ENCODE data around the gene TDRD7.

DNA sequence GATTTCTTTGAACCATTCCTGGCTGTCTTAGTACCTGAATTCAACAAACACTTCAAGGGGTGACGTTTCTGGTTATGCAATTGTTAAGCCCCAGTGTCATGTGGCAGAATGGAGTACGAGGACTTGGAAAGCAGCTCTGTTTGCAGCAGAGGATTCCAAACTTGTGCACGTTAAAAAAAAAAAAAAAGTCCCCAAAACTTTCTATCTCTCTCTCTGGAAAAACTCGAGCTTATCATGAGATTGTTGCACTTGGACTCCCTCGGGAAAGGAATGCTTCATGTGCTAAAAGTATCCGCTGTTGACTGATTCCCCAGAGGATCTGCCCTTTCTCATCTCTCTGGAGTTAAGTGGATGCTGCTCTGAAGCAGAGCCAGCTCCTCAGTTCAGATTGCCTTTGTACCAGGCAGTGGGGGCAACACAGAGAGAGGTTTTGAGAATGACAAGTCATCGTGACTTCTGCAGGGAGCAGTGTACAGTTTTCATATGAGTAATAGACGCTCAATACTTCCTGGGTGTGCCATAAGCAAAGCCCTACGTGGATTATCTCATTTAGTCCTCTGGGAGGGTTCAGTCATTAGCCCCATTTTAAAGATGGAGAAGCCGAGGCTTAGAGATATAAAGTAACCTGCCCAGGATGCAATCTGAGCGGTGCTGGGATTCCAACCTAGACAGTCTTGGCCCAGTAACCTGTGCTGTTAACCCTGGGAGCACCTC, 117.6 kb downstream of the TDRD7 start:
- no peak for TF ChIP-seq MAZ (IDR thresholded peaks at IDR 0.05; ENCODE audit: borderline replicate concordance, low read depth, low read length)
- no peak for TF ChIP-seq JUNB (IDR thresholded peaks at IDR 0.05)
- no peak for TF ChIP-seq POLR2A (IDR thresholded peaks at IDR 0.05; ENCODE audit: low read length)
- TF ChIP-seq EP300 (IDR thresholded peaks at IDR 0.05), result no peak
- TF ChIP-seq BHLHE40 (IDR thresholded peaks at IDR 0.05; ENCODE audit: low read depth, low read length), result no peak
- TF ChIP-seq, protein P1, sequence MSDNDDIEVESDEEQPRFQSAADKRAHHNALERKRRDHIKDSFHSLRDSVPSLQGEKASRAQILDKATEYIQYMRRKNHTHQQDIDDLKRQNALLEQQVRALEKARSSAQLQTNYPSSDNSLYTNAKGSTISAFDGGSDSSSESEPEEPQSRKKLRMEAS (IDR thresholded peaks at IDR 0.05), result no peak
- TF ChIP-seq ZSCAN20 (CRISPR knock-in tag; IDR thresholded peaks at IDR 0.05), result no peak
- TF ChIP-seq CTCF (IDR thresholded peaks at IDR 0.05), result no peak
- TF ChIP-seq ZNF302 (CRISPR knock-in tag; IDR thresholded peaks at IDR 0.05), result no peak
- peak; percentile 75 for TF ChIP-seq MAFK (IDR thresholded peaks at IDR 0.05; ENCODE audit: partially characterized antibody)
- no peak for TF ChIP-seq JUN (IDR thresholded peaks at IDR 0.05)
- no peak for TF ChIP-seq RAD21 (conservative IDR thresholded peaks at IDR 0.05 in 1 of 2, IDR thresholded peaks at IDR 0.05 in 1 of 2)
- TF ChIP-seq, protein P2, sequence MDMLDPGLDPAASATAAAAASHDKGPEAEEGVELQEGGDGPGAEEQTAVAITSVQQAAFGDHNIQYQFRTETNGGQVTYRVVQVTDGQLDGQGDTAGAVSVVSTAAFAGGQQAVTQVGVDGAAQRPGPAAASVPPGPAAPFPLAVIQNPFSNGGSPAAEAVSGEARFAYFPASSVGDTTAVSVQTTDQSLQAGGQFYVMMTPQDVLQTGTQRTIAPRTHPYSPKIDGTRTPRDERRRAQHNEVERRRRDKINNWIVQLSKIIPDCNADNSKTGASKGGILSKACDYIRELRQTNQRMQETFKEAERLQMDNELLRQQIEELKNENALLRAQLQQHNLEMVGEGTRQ (IDR thresholded peaks at IDR 0.05), result no peak

Data from A549 (cell line).